GM12878 (cell line): ENCODE data around the gene SLC5A2. TPM values are rescaled to one million over a fixed set of nuclear protein-coding genes. Genes with fewer than 3 reads are reported as not detected.

Experiments
- ELK1 ChIP-seq: IDR thresholded peaks from 2 replicates; pipeline ENCODE4 v1.6.1; 2012; ENCODE audit warnings: low read depth, low read length, improper control_type of control experiment
- EP300 ChIP-seq, 2 experiments: fragments of 150-350 bp in 1 of 2; IDR thresholded peaks; 2 replicates each; pipeline ENCODE4 v1.6.1; 2011 to 2012; ENCODE audit warnings: low read depth in 2 of 2, low read length in 2 of 2, borderline replicate concordance in 1 of 2, improper control_type of control experiment in 1 of 2, inconsistent platforms in 1 of 2; ENCODE audit not compliant: control insufficient read depth in 1 of 2
- IRF5 ChIP-seq: fragments of 450-650 bp; IDR thresholded peaks from 2 replicates; pipeline ENCODE4 v1.6.1; 2017; ENCODE audit warnings: borderline replicate concordance
- RAD21 ChIP-seq: IDR thresholded peaks from 2 replicates; pipeline ENCODE4 v1.6.1; 2011; ENCODE audit warnings: mild to moderate bottlenecking, low read depth, low read length, moderate library complexity; ENCODE audit not compliant: insufficient read depth
- RBBP5 ChIP-seq: fragments of 200-600 bp; sonication (generic); conservative IDR thresholded peaks from 2 replicates; pipeline ENCODE4 v1.6.1; 2016
- SKIL ChIP-seq: fragments of 450-650 bp; IDR thresholded peaks from 2 replicates; pipeline ENCODE4 v1.6.1; 2017; ENCODE audit warnings: mild to moderate bottlenecking, low read depth, inconsistent platforms; ENCODE audit not compliant: poor library complexity, severe bottlenecking
- polyA plus RNA-seq, 11 experiments: library from polyadenylated mRNA; depleted of rRNA in 4 of 11; unstranded in 6 of 11; stranded (reverse) in 5 of 11; fragments of >200 nt; fragmentation: Nextera tagmentation in 4 of 11; fragmentation: Illumina TruSeq in 1 of 11; extraction: Ambion mirVana in 4 of 11; extraction: Trizol in 1 of 11; gene quantifications; 1 replicate in 1 of 11; 2 replicates in 10 of 11; pipeline versions ENCODE4 v1.2.1 to v1.2.3, GENCODE V29; 2011 to 2016; ENCODE audit warnings: inconsistent platforms in 2 of 11, missing spikeins in 2 of 11, low read depth in 1 of 11
- total RNA-seq, 4 experiments: library from RNA; depleted of rRNA in 3 of 4; stranded (reverse); fragments of >200 nt in 3 of 4; fragmentation: Illumina TruSeq in 1 of 4; extraction: Trizol in 1 of 4; gene quantifications; 2 replicates each; pipeline versions ENCODE4 v1.2.1 to v1.2.3, GENCODE V29; 2013 to 2021

The SLC5A2 gene
- total and polyA plus RNA-seq, 10 of the 15 experiments (the other 5 are each of a cell fraction or from before 2014, with no cell fraction given) = 3.6 to 4.8 (median 4.4) TPM; not detected in 6

GRCh38 chr16:31460582-31461002 is 22.3 kb upstream of the SLC5A2 start (continued):
- TF ChIP-seq EP300 (IDR thresholded peaks at IDR 0.05; ENCODE audit: borderline replicate concordance in 1 of 2, control insufficient read depth in 1 of 2, low read depth in 2 of 2, low read length in 2 of 2) (no peak), RAD21 (peak; percentile 35; the same call in 1 of the 2 replicates), IRF5 (no peak), SKIL (peak; percentile 40), RBBP5 (no peak), ELK1 (no peak)
